Measurements from ENCODE around the gene NBPF15.
"Not testable (repeated sequence)": the region's sequence is repeated elsewhere in the genome, so short reads cannot be mapped to it uniquely, and the experiment has no call there.

Gene NBPF15

GRCh38 chr1:144413404-144414118 is 47.9 kb downstream of the NBPF15 start:
- peak; percentile 4 to 28 for ATAC-seq (replicated peaks)
- not testable (repeated sequence) for H3K27me3 Mint-ChIP-seq, H3K9me3 Mint-ChIP-seq, DNase-seq
- peaks cover 6 to 11% of the 10 kb centered on the region in 2 donors for H3K4me1 Mint-ChIP-seq
- peak overlapping the region; percentile 90 to 91 for H3K4me3 Mint-ChIP-seq
- peak overlapping the region; percentile 100 for H3K27ac Mint-ChIP-seq
- peaks cover 3 to 12% of the 10 kb centered on the region in 2 donors for H3K36me3 Mint-ChIP-seq

GRCh38 chr1:144412491-144413403 is 48.7 kb downstream of the NBPF15 start:
- Mint-ChIP-seq H3K4me3 (peak overlapping the region; percentile 90 to 91), H3K4me1 (peaks cover 6 to 11% of the 10 kb centered on the region in 2 donors), H3K36me3 (peaks cover 3 to 12% of the 10 kb centered on the region in 2 donors), H3K27ac (peak overlapping the region; percentile 100)
- ATAC-seq (replicated peaks) = peak; percentile 81 to 87
- H3K9me3 Mint-ChIP-seq, H3K27me3 Mint-ChIP-seq: not testable (repeated sequence)
- DNase-seq = peak; percentile 96

GRCh38 chr1:144412068-144412471 is 49.4 kb downstream of the NBPF15 start:
- Mint-ChIP-seq H3K36me3 (peaks cover 3 to 12% of the 10 kb centered on the region in 2 donors), H3K27ac (peak overlapping the region; percentile 100), H3K4me1 (peaks cover 6 to 11% of the 10 kb centered on the region in 2 donors), H3K4me3 (peak overlapping the region; percentile 90 to 91)
- DNase-seq (peak; percentile 85), ATAC-seq (replicated peaks) (peak; percentile 34 to 50)
- not testable (repeated sequence) for H3K9me3 Mint-ChIP-seq, H3K27me3 Mint-ChIP-seq

DNA sequence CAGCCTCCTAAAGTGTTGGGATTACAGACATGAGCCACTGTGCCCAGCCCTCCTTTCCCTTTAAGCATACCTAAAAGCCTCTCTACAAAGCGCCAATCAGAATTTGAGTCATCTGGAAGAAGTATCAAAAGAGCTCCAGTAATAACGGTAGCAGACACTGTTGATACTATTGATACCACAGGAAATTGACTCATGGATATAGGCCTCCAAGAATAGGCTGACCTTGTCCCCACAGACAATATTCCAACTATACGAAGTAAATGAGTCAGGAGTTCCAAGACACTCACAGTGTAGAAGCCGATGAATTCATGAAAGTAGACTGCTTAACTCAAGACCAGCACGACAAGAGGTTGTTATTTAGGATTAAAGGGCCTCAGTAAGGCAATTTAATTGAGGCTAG is 58.7 kb downstream of the NBPF15 start:
- H3K27me3 Mint-ChIP-seq; H3K27ac Mint-ChIP-seq; DNase-seq; H3K36me3 Mint-ChIP-seq; H3K4me3 Mint-ChIP-seq; H3K9me3 Mint-ChIP-seq; H3K4me1 Mint-ChIP-seq; ATAC-seq (replicated peaks): not testable (repeated sequence)

- H3K9me3 Mint-ChIP-seq; H3K4me3 Mint-ChIP-seq; H3K4me1 Mint-ChIP-seq; H3K27me3 Mint-ChIP-seq; H3K27ac Mint-ChIP-seq; DNase-seq; ATAC-seq (replicated peaks); H3K36me3 Mint-ChIP-seq: not testable (repeated sequence)
These were observed 89.8 kb downstream of the NBPF15 start for GRCh38 chr1:144371651-144372050.

Data from stimulated activated naive B cell treated with anti-CD40 and anti-IgM and Interleukin-4, amounts not matched to agents 10 μg/mL and 1 μg/mL and 100 μg/mL, for 72 hours (primary cell).